GM19035 (cell line): ENCODE data around the gene XPC.
"Not testable (repeated sequence)": the region's sequence is repeated elsewhere in the genome, so short reads cannot be mapped to it uniquely, and the experiment has no call there.

Source experiments
- ATAC-seq: cut with Tn5 transposase; IDR thresholded peaks from one replicate; pipeline ENCODE4 v1.9.1; 2021; ENCODE audit not compliant: unreplicated experiment

Gene XPC

DNA sequence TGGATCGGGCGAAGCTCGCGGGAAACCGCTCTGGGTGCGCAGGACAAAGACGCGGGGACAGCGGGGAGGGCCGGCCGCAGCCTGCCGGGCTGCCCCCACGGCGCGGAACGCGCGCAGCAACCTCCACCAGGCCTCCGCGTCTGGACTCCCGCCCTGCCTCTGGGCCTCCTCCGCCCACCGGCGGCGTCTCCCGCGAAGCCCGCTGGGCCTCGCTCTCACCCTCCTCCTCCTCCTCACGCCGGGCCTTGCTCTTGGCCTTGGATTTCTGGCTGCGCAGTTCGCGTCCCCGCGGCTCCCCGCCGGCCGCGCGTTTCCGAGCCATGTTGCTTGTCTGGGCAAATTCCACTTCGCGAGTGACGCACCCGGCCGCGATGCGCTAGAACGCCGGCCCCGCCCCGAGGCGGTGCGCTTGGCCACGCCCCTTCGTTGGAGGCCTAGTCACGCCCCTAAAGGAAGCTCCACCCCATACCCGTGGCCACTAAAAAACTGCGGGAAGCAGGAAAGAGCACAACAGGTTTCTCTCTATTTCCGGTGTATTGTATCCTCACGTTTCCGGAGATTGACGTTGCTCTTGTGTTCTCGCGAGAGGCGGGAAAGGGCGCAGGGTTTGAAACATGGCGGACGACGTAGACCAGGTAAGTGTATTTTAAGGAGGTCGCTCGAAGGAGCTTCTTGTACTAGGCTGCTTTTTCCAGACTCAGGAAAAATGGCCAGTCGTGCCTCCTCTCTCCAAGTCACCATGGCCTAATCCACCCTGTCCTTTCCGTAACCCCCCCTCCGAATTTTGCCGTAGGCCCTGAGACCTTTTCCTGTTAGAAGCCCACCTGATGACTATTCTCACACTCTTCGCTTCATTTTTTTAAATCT is at the start of gene XPC, which contains the start of gene LSM3:
Gene XPC (minus strand): TSS at position 355 of the 867 bp plus-strand sequence. CDS start 33 bp downstream, at position 322.
Gene LSM3 (plus strand): TSS at position 571 of the 867 bp plus-strand sequence. CDS start 44 bp downstream, at position 615.
- ATAC-seq = peak; percentile 87

DNA sequence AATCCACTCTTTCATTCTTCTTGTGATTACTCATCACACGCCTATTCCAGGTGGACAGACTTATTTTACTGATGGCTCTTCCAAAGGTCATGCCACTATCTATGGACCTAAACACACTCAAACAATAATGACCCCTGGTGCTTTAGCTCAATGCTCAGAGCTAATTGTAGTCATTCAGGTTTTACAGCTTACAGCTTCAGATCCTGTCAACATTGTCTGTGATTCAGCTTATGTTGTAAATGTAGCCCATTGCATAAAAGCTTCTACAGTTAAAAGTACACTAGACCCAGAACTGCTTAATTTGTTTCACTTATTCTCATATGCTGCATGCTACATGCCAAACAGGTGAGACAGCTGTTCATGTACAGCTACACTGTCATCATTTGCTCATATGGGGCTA is 49.5 kb upstream of the XPC start:
- ATAC-seq = no peak

DNA sequence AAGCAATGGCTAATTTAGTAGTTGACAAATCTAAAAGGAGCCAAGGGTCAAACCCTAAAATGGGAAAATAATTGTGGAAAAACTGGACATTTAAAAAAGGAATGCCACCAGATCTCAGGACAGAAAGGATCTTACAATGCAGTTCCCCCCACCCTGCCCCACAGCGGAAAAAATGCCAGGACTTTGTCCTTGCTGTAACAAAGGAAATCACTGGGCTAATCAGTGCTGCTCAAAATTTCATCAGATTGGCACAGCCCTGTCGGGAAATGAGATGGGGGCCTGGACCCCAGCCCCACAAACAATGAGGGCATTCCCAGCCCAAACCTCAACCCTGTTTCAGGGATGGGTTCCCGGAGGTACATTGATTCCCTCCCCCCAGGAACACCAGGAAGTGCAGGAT is 48.0 kb upstream of the XPC start:
- ATAC-seq = not testable (repeated sequence)

DNA sequence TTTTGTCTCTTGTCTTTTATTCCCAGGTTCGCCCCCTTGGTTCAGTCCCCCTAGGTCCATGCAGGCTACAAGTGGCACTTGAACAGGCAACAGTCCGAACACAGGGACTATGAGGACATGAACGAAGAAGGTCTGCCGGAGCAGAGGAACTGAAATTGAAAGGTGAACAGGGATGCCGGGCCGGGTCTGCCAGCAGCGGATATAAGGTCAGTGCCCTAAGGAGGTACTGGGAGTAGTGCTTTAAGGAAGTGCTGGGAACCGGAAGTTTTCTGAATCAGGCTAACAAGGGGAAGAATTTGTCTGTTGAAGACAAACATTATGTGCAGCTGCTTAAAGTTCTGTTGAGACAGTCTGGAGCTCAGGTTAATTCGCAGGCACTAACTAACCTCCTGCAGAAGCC is 47.0 kb upstream of the XPC start:
- no peak for ATAC-seq

DNA sequence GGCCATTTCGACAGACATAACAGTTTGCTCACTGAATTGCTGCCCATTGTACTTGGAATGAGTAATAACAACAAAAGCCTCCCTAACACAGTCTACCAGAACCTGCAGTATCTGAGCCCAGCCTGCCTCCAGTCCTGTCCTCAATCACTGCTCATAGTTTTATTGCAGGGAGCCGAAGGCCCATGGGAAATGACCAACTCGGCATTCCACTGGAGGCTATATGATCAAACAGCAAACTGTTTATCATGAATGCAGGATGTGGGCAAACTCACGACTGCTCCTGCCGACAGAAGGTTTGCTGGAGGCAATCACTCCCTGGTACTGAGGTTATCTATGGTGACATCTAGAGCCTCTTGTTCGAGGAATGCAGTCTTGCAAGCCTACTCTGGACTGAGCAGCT is 46.5 kb upstream of the XPC start:
- ATAC-seq = no peak

DNA sequence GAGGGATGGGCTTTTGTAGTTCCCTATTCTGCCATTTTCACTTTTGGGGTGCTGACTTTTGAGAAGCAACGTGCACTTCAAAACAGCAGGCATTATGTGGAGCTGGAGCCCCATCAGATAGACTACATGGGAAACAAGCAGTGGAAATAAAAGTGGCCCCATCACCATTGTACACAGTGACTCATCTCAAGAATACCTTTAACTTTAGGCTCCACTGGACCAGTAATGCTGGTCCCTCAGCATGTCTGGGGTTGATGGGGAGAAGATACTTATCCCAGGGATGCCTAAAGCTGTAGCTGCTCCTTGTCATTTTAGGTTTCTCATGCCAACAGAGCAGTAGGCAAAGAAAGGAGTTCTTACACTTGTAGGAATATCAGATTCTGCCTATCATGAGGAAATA is 45.2 kb upstream of the XPC start:
- no peak for ATAC-seq

DNA sequence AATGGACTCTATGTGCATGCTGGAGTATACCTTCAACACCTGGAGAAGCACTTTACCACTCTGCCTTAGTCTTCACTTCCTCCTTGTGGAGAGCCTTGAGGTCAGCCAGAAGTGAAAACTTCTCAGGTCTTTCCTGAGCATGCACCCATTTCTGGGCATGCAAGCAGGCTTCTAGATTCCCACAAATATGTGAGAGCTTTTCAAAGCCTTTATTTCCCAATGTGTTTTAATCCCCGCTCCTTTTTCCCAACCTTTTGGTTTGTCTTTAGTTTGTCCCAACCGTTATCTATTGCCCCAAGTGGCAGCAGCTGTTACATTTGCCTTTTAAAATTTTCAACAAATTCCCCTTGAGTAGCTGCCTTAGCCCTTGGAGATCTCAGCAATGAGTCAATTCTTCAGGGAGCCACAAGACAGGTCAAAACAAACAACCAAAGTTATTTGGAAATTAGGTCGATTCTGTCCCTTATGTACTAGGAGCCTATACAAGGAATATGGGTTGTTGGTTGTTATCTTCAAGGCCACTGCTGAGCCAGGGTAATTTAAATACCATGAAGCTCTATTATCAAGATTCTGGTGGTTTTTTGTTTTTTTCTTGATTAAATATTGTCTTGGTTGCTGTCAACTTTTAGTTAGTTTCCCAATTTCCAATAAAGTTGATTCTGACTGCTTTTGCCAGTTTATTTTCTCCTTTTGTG is 44.6 kb upstream of the XPC start:
- no peak for ATAC-seq

DNA sequence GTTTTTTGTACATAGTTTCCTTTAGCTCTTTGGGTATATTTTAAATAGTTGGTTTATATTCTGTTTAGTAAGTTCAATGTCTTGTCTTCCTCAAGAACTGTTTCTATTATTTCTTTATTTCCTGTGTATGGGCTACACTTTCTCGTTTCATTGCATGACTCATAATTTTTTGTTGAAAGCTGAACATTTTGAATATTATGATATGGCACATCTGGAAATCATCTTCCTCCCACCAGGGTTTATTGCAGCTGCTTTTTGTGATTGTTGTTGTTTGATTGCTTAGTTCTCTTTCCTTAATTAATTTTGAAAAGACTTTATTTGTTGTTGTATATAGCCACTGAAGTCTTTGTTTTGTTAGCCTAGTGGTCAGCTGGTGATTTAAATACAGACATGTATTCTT is 44.1 kb upstream of the XPC start:
- ATAC-seq = no peak

DNA sequence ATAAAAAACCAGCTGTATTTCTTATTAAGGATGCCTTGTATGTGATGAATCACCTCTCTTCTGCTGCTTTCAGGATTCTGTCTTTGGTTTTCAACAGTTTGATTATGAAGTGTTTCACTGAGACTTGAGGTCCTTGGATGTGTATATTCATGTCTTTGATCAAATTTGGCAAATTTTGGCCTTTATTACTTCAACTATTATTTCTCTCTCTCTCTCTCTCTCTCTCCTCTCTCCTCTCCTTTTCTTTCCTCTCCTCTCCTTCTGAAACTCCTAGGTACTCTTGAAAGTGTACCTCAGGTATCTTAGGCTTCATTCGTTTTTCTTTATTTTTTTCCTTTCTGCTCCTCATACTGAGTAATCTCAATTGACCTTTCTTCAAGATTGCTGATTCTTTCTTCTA is 43.5 kb upstream of the XPC start:
- no peak for ATAC-seq

DNA sequence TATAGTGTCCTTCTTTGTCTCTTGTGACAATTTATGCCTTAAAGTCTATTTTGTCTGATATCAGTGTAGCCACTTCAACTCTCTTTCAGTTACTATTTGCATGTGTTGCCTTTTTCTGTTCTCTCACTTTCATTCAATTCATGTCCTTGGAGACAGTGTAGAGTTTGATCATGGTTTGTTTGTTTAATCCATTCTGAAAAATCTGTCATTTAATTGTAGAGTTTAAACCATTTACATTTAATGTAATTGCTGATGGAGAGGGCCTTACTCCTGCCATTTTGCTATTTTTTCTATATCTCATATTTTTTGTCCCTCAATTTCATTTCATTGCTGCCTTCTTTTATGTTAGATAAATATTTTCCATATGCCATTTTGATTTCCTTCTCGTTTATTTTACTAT is 42.5 kb upstream of the XPC start:
- ATAC-seq = no peak

DNA sequence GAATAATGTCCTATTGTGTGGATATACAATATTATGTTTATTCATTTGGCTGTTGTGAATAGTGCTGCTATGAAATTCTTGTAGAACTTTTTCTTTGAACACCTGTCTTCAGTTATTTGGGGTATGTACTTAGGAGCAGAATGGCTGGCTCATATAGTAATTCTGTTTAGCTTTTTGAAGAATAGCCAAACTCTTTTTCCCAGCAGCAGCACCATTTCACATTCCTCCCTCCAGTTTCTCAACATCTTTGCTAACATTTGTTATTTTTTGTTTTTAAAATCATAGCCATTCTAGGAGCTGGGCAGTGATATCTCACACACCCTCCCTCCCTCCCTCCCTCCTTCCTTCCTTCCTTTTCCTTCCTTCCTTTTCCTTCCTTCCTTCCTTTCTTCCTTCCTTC is 40.0 kb upstream of the XPC start:
- no peak for ATAC-seq

DNA sequence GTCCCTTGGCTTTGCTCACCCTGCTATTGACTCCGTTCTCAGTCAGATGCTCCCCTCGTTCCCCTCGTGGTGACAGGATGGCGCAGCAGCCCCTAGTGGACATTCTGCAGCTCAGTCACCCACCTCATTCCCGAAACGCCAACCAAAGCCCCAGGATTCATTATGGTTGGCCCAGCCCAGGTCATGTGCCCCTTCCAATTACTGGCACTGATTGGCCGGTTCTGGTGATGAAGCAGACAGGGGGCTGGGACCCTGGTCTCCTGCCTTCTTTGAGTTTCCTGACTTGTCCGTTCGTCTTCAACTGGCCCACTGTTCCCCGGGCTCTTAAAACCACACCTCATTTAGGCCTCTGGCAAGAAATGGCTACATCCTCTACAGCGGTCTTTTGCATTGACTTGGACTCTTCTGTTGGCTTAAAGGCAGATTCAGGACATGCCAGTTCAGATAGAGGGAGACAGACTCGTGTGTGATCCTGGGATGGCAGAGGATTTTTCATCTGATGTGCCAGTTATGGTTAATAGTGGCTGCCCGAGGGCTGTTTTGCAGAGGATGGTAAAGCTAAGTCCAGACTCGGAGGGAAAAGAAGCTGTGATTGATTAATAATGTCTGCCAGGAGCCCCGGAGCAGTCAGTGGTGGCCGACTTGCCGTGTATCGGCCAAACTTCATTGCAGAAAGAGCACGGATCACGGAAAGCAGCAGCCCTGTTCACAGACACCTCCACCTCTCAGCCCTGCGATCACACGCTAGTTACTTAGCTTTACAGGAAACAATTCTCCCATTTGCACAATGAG is 38.1 kb upstream of the XPC start:
- no peak for ATAC-seq

DNA sequence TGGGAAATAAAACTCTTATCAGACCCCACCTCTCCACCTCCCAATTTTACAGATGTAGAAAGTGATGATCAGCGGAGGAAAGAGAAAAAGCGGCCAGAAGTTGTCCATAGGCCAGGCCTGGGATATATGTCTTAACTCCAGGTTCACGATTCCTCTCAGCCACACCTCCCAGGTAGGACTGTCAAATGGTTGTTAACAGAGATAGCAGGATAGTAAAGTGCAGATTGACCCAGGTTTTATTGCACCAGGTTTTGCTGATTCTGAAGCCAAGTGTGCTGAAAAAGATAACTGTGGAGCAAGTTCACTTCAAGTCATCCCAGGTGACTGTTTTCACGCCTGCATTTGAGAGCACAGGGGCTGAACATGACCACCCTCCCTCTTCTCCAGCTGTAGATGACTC is 36.4 kb upstream of the XPC start:
- no peak for ATAC-seq

DNA sequence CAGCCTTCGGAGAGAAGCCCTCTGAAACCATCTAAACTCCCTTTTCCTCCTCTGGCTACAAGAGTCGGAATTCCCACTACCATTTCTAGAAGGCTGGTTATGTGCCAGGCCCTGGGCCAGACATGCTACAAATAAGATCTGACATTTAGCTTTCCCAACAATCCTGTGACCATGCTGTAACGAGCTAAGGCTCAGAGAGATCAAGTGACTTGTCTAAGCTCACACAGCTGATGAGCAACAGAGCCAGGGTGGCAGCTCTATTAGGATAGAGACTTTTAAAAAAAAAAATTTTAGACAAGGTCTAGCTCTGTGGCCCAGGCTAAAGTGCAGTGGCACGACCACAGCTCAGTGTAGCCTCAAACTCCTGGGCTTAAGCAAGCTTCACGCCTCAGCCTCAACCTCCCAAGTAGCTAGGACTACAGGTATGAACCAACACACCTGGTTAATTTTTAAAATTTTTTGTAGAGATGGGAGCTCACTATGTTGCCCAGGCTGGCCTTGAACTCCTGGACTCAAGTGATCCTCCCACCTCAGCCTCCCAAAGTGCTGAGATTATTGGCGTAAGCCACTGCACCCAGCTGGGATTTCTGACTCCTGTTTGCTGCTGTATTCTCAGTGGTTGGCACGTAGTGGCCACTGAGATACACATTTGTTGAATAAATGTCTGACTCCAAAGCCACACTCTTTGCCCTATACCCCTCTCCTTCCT is 34.8 kb upstream of the XPC start:
- ATAC-seq = no peak

DNA sequence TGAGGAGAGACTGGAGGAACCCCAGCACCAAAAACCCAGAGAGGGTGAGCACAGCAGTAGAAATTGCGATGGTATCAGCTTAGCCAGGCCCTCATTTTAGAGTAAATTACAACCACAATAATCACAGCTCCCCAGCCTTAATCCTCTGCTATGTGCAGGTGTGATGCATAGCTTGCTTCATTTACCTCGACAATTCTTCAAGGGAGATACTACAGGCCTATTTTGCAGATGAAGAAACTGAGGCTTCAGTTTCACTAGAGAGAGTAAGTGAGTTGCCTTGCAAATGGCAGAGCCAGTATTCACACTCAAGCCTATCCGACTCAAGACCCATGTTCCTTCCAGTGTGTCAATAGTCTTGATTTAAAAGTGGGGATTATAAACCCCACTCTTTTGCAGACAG is 33.6 kb upstream of the XPC start:
- ATAC-seq = no peak

DNA sequence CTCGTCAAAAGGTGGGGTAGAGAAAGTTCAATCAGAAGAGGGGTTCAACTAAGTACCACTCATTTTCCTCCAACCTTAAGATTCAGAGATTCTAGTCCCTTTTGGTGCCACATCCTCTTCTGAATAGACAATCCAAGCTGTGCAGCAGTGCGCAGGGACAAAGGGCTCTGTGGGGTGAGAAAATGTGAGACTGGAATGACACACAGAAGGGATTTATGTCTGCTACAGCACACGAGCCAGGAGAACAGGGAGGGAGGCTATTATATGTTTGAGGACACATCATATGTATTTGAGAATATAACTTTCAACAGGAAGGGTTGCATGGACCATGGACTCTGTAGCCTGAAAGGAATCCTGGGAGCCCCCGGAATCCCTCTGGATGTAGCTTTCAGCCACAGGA is 33.2 kb upstream of the XPC start:
- no peak for ATAC-seq

DNA sequence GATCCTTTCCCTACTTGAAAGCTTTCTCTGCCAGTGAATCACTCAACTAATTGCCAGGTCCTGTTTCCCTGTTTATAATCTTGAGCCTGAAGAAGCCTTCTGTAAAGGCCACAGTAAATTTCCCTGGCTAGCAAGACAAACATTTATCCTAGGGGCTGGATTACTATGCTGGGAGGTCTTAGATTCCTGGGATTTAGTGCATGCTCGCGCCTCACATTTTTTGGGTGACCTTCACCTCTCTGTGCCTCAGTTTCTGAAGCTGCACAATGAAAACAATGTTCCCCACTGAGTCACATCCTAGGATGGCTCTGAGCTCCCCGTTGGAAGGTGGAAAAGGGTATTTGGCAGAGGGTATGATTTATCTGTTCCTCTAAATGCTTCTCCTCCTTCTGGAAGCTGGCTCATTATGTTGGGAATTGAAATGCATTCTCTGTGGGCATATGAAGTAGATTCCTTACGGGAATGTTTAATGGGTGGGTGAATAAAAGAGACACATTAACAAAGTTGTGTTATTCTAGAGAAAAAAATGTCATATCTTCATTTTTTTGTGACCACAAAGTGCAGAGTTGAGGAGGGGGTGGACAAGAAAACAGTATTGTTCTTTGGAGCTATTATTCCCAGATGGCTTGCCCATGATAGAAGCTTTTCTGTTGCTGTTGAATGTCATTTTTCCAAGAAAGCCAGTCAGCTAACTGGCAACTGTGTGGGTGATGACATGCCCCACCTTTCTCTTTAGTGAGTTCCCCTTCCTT is 32.6 kb upstream of the XPC start:
- no peak for ATAC-seq

DNA sequence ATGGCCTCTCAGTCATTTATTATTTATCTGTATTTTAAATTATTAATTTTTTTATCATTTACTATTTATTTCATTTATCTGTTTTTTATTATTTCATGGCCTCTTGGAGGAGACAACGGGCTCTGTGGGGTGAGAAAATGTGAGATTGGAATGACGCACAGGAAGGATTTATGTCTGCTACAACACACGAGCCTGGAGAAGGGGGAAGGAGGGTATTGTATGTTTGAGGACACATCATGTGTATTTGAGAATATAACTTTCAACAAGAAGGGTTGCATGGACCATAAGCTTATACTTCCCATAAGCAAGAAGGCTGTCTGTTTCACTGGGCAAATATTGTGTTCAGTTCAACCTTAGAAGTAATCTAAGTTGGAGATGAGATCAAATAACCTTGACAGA is 31.9 kb upstream of the XPC start:
- no peak for ATAC-seq

DNA sequence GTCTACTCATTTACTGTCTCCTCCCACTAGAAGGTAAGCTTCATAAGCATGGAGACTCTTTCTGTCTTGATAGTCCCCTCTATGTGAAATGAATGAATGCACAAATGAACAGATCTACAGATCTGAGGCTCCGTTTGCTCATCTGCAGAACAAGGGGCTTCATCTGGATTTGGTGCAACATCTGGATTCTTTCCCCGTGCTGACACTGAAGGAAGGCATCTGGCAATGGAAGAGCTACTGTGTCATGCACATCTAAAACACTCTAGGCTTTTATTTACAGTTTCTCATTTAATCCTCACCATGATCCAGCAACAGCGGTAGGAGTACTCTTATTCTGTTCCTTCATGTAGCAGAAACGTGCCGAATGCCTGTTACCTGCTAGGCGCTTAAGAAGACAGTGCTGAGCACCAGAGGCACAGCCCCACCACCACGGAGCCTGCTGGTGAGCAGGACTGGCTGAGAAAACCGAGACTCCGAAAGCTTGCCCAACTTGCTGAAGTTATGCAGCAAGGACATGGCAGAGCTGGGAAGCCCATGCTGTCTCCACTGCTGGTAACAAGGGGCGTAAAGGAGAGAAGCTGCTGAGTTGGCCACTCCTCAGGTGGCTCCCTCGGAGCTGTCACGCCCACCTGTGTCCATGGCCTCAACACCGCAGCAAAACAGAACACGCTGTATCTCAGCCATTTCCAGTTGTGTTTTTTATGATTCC is 31.3 kb upstream of the XPC start:
- ATAC-seq = no peak

DNA sequence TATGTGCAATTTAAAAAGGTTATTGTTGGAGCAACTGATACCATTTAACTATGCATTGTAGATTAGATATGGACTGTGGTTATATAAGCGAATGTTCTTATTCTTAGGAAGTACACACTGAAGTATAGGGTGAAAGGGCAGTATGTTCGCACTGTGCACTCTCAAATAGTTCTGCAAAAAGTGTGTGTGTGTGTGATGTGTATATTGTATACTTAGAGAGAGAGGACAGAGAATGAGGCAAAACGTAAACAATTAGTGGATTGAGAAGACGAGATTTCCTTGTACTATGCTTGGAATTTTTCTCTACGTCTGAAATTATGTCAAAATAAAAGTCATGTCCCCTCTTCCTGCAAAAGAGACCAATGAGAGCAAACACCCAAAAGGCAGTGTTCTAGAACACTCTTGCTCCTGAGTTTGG is 30.6 kb upstream of the XPC start:
- no peak for ATAC-seq
